Measurements from ENCODE around the gene SORCS2. TPM values are rescaled to one million over a fixed set of nuclear protein-coding genes. Genes with fewer than 3 reads are reported as not detected.
"Not testable (repeated sequence)": the region's sequence is repeated elsewhere in the genome, so short reads cannot be mapped to it uniquely, and the experiment has no call there.

Gene SORCS2
- total RNA-seq, 2 donors from 2014 or later: 0.25 TPM; not detected in 1

DNA sequence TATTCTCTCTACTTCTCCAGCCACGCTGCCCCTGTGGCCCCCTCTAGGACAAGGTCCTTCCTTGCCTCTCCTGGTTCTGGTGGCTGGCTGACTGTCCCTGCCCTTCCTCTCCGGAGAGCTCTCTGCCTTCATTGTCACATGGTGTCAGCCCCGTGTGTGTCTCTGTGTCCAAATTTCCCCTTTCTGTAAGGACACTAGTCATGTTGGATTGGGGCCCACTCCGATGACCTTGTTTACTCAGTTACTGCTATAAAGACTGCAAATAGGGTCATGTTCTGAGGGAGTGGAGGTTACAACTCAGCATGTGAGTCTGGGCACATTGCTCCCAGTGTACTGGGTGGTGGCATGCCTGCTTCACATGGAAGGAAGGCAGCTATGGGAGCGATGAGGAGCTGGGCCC, 371.9 kb downstream of the SORCS2 start:
- ATAC-seq (no peak), DNase-seq (ENCODE audit: low spot score in 2 of 2) (no peak)
- Mint-ChIP-seq H3K36me3 (no peaks in the 10 kb centered on the region), H3K9me3 (no peaks in the 10 kb centered on the region), H3K27ac (no peak overlapping the region)

DNA sequence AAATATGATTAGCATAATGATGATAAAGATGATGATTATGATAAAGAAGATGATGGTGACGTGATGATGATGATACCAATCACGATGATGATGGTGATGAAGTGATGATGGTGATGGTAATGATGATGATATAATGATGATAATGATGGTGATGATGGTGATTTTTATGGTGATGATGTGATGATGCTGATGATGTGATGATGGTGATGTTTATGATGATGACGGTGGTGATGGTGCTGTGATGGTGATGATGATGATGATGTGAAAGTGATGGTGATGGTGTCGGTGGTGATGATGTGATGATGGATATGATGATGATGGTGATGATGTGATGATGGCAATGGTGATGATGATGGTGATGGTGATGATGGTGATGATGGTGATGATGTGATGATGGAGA, 373.1 kb downstream of the SORCS2 start:
- DNase-seq (ENCODE audit: low spot score in 2 of 2): no peak
- H3K27ac Mint-ChIP-seq: no peak overlapping the region
- no peaks in the 10 kb centered on the region for H3K36me3 Mint-ChIP-seq
- no peak for ATAC-seq
- no peaks in the 10 kb centered on the region for H3K9me3 Mint-ChIP-seq

DNA sequence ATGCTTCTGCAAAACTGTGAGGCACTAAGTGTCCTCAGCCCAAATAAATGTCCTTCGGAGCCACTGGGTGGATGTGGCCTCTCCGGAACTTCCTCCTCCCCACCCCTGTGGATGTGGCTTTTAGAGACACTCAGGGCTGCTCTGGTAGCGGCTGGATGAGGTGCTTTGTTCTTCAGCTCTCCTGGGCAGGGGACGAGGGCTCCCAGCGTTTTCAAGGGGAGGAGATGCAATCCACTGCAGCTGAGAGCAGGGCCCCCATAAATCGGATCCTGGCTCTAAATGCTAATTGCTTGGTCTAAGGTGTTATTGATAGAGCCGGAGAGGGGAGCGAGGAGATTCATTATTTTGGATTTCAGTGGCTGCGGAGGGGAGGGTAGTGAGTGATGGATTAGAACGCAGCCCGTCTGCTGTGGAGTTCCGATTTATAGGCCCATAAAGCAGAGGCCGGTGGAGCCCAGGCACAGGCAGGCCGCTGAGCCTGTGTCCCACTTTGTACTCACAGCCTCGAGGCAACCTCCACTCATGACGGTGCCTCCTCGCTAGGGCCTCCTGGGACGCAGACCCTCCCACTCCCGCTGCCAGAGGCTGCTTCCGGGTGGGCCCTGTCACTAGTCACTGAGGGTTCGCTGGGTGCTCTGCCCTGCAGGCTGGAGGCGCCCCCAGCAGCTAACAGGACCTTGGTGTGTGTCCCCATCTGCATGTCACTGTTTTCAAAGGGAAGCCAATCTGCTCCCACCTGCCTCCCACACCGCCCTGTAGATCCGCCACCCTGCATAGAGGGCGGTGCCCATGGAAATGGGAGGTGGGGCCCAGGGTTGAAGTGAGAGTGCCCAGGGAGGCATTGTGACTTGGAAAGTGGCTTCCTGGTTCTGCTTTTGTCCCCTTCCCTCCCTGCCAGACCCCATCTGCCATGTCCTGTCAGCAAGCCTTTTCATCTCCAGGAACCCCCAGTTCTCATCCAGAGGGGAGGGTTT, 377.8 kb downstream of the SORCS2 start:
- no peak for DNase-seq (ENCODE audit: low spot score in 2 of 2)
- no peak for ATAC-seq
- no peaks in the 10 kb centered on the region for H3K9me3 Mint-ChIP-seq
- H3K27ac Mint-ChIP-seq: no peak overlapping the region
- no peaks in the 10 kb centered on the region for H3K36me3 Mint-ChIP-seq

GRCh38 chr4:7571001-7571400, 378.7 kb downstream of the SORCS2 start:
- H3K9me3 Mint-ChIP-seq: peaks cover 5 to 6% of the 10 kb centered on the region in 2 donors
- ATAC-seq: no peak
- H3K27ac Mint-ChIP-seq: no peak overlapping the region
- DNase-seq (ENCODE audit: low spot score in 2 of 2): no peak
- peaks cover 5 to 6% of the 10 kb centered on the region in 2 donors for H3K36me3 Mint-ChIP-seq

DNA sequence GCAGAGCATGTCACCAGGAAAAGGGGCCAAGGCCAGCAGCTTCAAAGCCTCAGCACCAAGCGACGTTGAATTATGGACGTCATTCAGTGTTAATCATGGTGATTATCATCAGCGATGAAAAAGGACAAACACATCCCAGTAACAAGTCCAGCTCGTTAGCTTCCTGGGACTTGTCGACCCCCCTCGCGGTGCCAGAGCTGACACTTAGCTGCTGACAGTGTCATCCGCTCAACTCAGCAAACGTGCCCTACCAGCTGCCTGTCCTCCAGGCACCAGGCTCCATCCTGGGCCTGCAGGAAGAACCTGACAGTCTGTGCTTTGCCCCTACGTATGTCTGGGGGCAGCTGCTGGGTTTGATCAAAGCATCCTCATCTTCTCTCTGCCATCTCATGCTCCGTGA, 379.4 kb downstream of the SORCS2 start:
- H3K9me3 Mint-ChIP-seq: peaks cover 12 to 13% of the 10 kb centered on the region in 2 donors
- ATAC-seq (no peak), DNase-seq (ENCODE audit: low spot score in 2 of 2) (no peak)
- H3K36me3 Mint-ChIP-seq: peaks cover 12 to 13% of the 10 kb centered on the region in 2 donors
- H3K27ac Mint-ChIP-seq: peak overlapping the region in 1 of 2 donors; percentile 30

GRCh38 chr4:7572894-7573293, 380.6 kb downstream of the SORCS2 start:
- no peak for DNase-seq (ENCODE audit: low spot score in 2 of 2)
- H3K27ac Mint-ChIP-seq: no peak overlapping the region

GRCh38 chr4:7573576-7574091, 381.3 kb downstream of the SORCS2 start:
- ATAC-seq (no peak), DNase-seq (ENCODE audit: low spot score in 2 of 2) (no peak)
- Mint-ChIP-seq H3K9me3 (peaks cover 22 to 28% of the 10 kb centered on the region in 2 donors), H3K36me3 (peaks cover 18 to 26% of the 10 kb centered on the region in 2 donors), H3K27ac (no peak overlapping the region)

More at GRCh38 chr4:7572894-7573293, 380.6 kb downstream of the SORCS2 start:
- no peak for ATAC-seq
- H3K36me3 Mint-ChIP-seq: peaks cover 18 to 19% of the 10 kb centered on the region in 2 donors
- peaks cover 21 to 22% of the 10 kb centered on the region in 2 donors for H3K9me3 Mint-ChIP-seq

- ATAC-seq: no peak
- no peak overlapping the region for H3K27ac Mint-ChIP-seq
- H3K36me3 Mint-ChIP-seq: peaks cover 20 to 31% of the 10 kb centered on the region in 2 donors
- no peak for DNase-seq (ENCODE audit: low spot score in 2 of 2)
- peaks cover 27 to 36% of the 10 kb centered on the region in 2 donors for H3K9me3 Mint-ChIP-seq
Observed at GRCh38 chr4:7574287-7575014, 382.1 kb downstream of the SORCS2 start.

DNA sequence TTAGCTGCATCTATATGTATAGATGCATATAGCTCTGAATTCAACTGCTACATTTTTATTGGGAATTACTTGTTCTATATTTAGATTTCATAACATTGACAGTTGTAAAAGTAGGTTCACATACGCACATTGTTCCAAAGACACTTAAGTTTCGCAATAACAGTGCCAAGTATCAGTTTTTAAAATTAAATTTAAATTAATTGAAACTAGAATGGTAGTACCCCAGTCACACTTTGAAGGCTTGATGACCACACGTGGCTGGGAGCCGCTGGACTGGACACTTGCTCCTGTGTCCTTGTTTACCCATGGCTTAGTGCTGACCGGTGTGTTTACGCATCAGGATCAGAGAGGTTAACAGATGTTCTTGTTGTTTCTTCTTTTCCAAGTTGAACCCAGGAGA, 383.1 kb downstream of the SORCS2 start:
- Mint-ChIP-seq H3K27ac (no peak overlapping the region), H3K9me3 (peaks cover 30 to 42% of the 10 kb centered on the region in 2 donors), H3K36me3 (peaks cover 24 to 31% of the 10 kb centered on the region in 2 donors)
- DNase-seq (ENCODE audit: low spot score in 2 of 2) (no peak), ATAC-seq (no peak)

- H3K36me3 Mint-ChIP-seq: peaks cover 24 to 31% of the 10 kb centered on the region in 2 donors
- ATAC-seq; H3K27ac Mint-ChIP-seq; DNase-seq (ENCODE audit: low spot score in 2 of 2): not testable (repeated sequence)
- H3K9me3 Mint-ChIP-seq: peaks cover 30 to 45% of the 10 kb centered on the region in 2 donors
Observed at GRCh38 chr4:7577361-7578039, 385.2 kb downstream of the SORCS2 start.

GRCh38 chr4:7581477-7581876, 389.1 kb downstream of the SORCS2 start:
- no peak overlapping the region for H3K27ac Mint-ChIP-seq
- H3K9me3 Mint-ChIP-seq: peaks cover 20 to 36% of the 10 kb centered on the region in 2 donors
- peaks cover 13 to 20% of the 10 kb centered on the region in 2 donors for H3K36me3 Mint-ChIP-seq
- DNase-seq (ENCODE audit: low spot score in 2 of 2) (peak in 1 of 2 donors; percentile 8), ATAC-seq (no peak)

- DNase-seq (ENCODE audit: low spot score in 2 of 2) (no peak), ATAC-seq (no peak)
- H3K36me3 Mint-ChIP-seq: peaks cover 5 to 13% of the 10 kb centered on the region in 2 donors
- no peak overlapping the region for H3K27ac Mint-ChIP-seq
- H3K9me3 Mint-ChIP-seq: peaks cover 10 to 31% of the 10 kb centered on the region in 2 donors
Observed at GRCh38 chr4:7582313-7583097, 390.2 kb downstream of the SORCS2 start.

DNA sequence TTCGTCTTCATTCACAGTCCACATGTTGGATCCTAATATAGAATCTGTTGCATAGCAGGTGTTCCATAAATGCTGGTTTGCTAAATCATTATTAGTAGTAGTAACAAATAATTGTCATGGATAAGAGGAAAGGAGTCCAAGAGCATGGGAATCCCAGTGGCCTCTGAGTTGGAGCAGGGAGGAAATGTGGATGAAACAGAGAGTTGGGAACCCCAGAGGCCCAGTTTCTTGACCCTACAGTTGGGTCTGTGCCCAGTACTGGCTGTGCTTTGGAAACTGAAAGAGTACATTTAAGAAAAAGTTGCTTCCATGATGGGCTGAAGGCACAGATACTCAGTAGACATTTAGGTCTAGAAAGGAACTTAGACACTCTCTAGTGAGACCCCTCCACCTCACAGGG, 391.8 kb downstream of the SORCS2 start:
- H3K36me3 Mint-ChIP-seq: peaks cover 0 to 5% of the 10 kb centered on the region in 2 donors
- no peak for DNase-seq (ENCODE audit: low spot score in 2 of 2)
- peaks cover 5 to 20% of the 10 kb centered on the region in 2 donors for H3K9me3 Mint-ChIP-seq
- ATAC-seq: no peak
- no peak overlapping the region for H3K27ac Mint-ChIP-seq

DNA sequence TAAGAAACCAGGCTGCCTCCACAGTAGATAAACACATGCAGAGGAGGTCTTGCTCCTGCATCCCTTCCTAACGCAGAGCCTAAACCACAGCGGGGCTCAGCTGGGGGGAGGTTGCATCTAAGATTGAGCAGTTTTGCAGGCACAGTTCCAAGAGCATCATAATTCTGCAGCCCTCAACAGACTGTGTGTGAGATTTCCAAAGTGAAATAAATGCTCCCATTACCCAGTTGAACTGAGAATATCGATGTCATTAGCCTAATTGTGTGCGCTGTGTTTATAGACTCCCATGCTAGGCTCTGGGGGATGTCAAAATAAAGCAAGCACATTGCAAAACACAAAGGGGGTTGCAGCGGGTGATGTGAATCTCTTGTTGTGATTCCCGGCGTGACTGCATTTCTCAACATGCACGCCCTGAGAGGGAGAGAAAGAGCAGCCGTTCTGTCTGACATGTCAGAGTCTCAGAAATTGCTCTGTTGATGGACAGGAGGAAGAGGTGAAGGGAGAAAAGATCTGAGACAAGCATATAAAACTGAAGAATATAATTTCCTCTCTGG, 392.3 kb downstream of the SORCS2 start:
- peaks cover 0 to 2% of the 10 kb centered on the region in 2 donors for H3K36me3 Mint-ChIP-seq
- H3K27ac Mint-ChIP-seq: no peak overlapping the region
- no peak for ATAC-seq
- peaks cover 1 to 14% of the 10 kb centered on the region in 2 donors for H3K9me3 Mint-ChIP-seq
- DNase-seq (ENCODE audit: low spot score in 2 of 2): no peak

GRCh38 chr4:7585768-7586167, 393.4 kb downstream of the SORCS2 start:
- no peak for ATAC-seq
- H3K9me3 Mint-ChIP-seq: peaks cover 0 to 7% of the 10 kb centered on the region in 2 donors
- no peak for DNase-seq (ENCODE audit: low spot score in 2 of 2)
- H3K27ac Mint-ChIP-seq: no peak overlapping the region
- no peaks in the 10 kb centered on the region for H3K36me3 Mint-ChIP-seq

All from activated naive CD4-positive, alpha-beta T cell treated with anti-CD3 and anti-CD28 coated beads, Interleukin-2, amount 50 U/mL, for 72 hours (primary cell).